Progenitor cell of endocrine pancreas (in vitro differentiated cells): ENCODE data around the gene NFIX. TPM values are rescaled to one million over a fixed set of nuclear protein-coding genes. Genes with fewer than 3 reads are reported as not detected.
"Not testable (repeated sequence)": the region's sequence is repeated elsewhere in the genome, so short reads cannot be mapped to it uniquely, and the experiment has no call there.

Experiments
- DNase-seq: peaks from one replicate; pipeline ENCODE4 v3.0.0; 2021; ENCODE audit warnings: low spot score; ENCODE audit not compliant: unreplicated experiment
- H3K27ac Mint-ChIP-seq: 2 replicates; pipeline ENCODE4 v1.8.0; 2021; ENCODE audit warnings: mild to moderate bottlenecking, moderate library complexity, mixed read lengths
- H3K27me3 Mint-ChIP-seq: 2 replicates; pipeline ENCODE4 v1.8.0; 2021; ENCODE audit warnings: mixed read lengths
- H3K36me3 Mint-ChIP-seq: 2 replicates; pipeline ENCODE4 v1.8.0; 2022; ENCODE audit warnings: mixed read lengths; ENCODE audit not compliant: insufficient read depth
- H3K4me1 Mint-ChIP-seq: 2 replicates; pipeline ENCODE4 v1.8.0; 2021; ENCODE audit warnings: low read depth, mixed read lengths
- H3K4me3 Mint-ChIP-seq: 2 replicates; pipeline ENCODE4 v1.8.0; 2021; ENCODE audit warnings: low read depth, mild to moderate bottlenecking, moderate library complexity, mixed read lengths
- H3K9me3 Mint-ChIP-seq: 2 replicates; pipeline ENCODE4 v1.8.0; 2021; ENCODE audit warnings: low read depth, mixed read lengths
- CTCF ChIP-seq: fragments of 200-600 bp; sonication (generic); IDR thresholded peaks from one replicate; pipeline ENCODE4 v1.5.0; 2021; ENCODE audit warnings: antibody characterized with exemption, mild to moderate bottlenecking; ENCODE audit not compliant: unreplicated experiment
- total RNA-seq: library from RNA; stranded (reverse); gene quantifications from 2 replicates; pipeline ENCODE4 v1.2.1, GENCODE V29; 2021

The NFIX gene
- total RNA-seq, 1 donor from 2014 or later, result 0.46 TPM

GRCh38 chr19:12956446-12957388 lies 38.6 kb upstream of the NFIX start, which contains the start of gene GADD45GIP1:
Gene GADD45GIP1 (minus strand): TSS chr19:12957223. CDS start chr19:12957212, 11 bp downstream.
- Mint-ChIP-seq H3K4me3 (peak within 1 kb of the TSS; percentile 83), H3K4me1 (peaks cover 8% of the 10 kb centered on the region), H3K9me3 (no peaks in the 10 kb centered on the region), H3K27me3 (peaks cover 2% of the 10 kb centered on the region), H3K27ac (peak within 1 kb of the TSS; percentile 92), H3K36me3 (peaks cover 9% of the 10 kb centered on the region)
- no peak for TF ChIP-seq CTCF
- peak; percentile 59 for DNase-seq

GRCh38 chr19:12957389-12957952 lies 37.8 kb upstream of the NFIX start:
- H3K27me3 Mint-ChIP-seq, H3K9me3 Mint-ChIP-seq, H3K36me3 Mint-ChIP-seq, H3K4me1 Mint-ChIP-seq, DNase-seq: not testable (repeated sequence)
- Mint-ChIP-seq H3K27ac (peak overlapping the region; percentile 90), H3K4me3 (peak overlapping the region; percentile 79)

DNA sequence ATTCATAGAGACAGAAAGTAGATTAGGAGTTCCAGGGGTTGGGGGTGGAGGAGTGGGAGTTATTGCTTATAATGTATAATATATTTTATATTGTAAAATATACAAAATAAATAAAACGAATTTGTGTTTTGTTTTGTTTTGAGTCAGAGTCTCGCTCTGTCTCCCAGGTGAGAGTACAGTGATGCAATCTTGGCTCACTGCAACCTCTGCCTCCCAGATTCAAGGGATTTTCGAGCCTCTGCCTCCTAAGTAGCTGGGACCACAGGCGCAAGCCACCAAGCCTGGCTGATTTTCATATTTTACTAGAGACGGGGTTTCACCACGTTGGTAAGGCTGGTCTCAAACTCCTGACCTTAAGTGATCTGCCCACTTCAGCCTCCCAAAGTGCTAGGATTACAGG lies 35.8 kb upstream of the NFIX start:
- Mint-ChIP-seq H3K36me3 (peaks cover 1% of the 10 kb centered on the region), H3K4me3 (no peak overlapping the region), H3K4me1 (peaks cover 8% of the 10 kb centered on the region), H3K27ac (no peak overlapping the region), H3K9me3 (no peaks in the 10 kb centered on the region), H3K27me3 (peaks cover 5% of the 10 kb centered on the region)
- no peak for DNase-seq
- TF ChIP-seq CTCF, result no peak

- Mint-ChIP-seq H3K36me3 (no peaks in the 10 kb centered on the region), H3K4me1 (peaks cover 3% of the 10 kb centered on the region), H3K27ac (no peak overlapping the region), H3K4me3 (peak overlapping the region; percentile 72), H3K9me3 (no peaks in the 10 kb centered on the region), H3K27me3 (peaks cover 7% of the 10 kb centered on the region)
- TF ChIP-seq CTCF, result peak; percentile 83
- peak; percentile 80 for DNase-seq
Observed at GRCh38 chr19:12965017-12965811, 30.1 kb upstream of the NFIX start.

GRCh38 chr19:12965812-12966135 lies 29.5 kb upstream of the NFIX start:
- peaks cover 3% of the 10 kb centered on the region for H3K4me1 Mint-ChIP-seq
- H3K4me3 Mint-ChIP-seq, result peak overlapping the region; percentile 50
- no peak overlapping the region for H3K27ac Mint-ChIP-seq
- peaks cover 12% of the 10 kb centered on the region for H3K27me3 Mint-ChIP-seq
- no peaks in the 10 kb centered on the region for H3K9me3 Mint-ChIP-seq
- no peaks in the 10 kb centered on the region for H3K36me3 Mint-ChIP-seq
- DNase-seq, result no peak
- TF ChIP-seq CTCF, result no peak
